IMR-90 (cell line): ENCODE measurements around the gene BCAS3. TPM values are rescaled to one million over a fixed set of nuclear protein-coding genes. Genes with fewer than 3 reads are reported as not detected.

ENCODE experiments used
- ATAC-seq: fragments of 200-7000 bp; cut with Tn5 transposase; 2 replicates; pipeline ENCODE4 v1.9.1; 2020; ENCODE audit warnings: low read depth, mild to moderate bottlenecking, moderate library complexity
- BruUV-seq: library from RNA; stranded (reverse); fragments of 400-500 nt; replicated peaks from 2 replicates; lab custom pipeline; 2021; lab: Mats Ljungman, UMichigan
- CTCF ChIA-PET: fragments of 300-600 bp; formaldehyde crosslinking; extraction: SDS; loops from one replicate; lab custom pipeline; 2021; ENCODE audit warnings: antibody characterized with exemption; lab: Yijun Ruan, JAX
- POLR2A ChIA-PET: fragments of 300-600 bp; sonication (Branson Sonifier 250); formaldehyde crosslinking; loops from one replicate; lab custom pipeline; 2022; ENCODE audit warnings: antibody characterized with exemption; ENCODE audit not compliant: unreplicated experiment; lab: Charles Lee
- DNase-seq: peaks from one replicate; pipeline ENCODE4 v3.0.0; 2013
- H2AFZ ChIP-seq: replicated peaks from 2 replicates; pipeline ENCODE3; 2013; ENCODE audit warnings: low read length, mild to moderate bottlenecking; ENCODE audit not compliant: poor library complexity
- H2AK5ac ChIP-seq: 2 replicates; pipeline ENCODE4 v1.6.1; 2013; ENCODE audit warnings: low read depth, low read length, inconsistent platforms
- H2AK9ac ChIP-seq: replicated peaks from 2 replicates; pipeline ENCODE3; 2013; ENCODE audit warnings: mild to moderate bottlenecking, low read depth, low read length, moderate library complexity; ENCODE audit not compliant: poor library complexity
- H2BK120ac ChIP-seq: 2 replicates; pipeline ENCODE4 v1.6.1; 2013; ENCODE audit warnings: low read depth, low read length, inconsistent platforms
- H2BK15ac ChIP-seq: 3 replicates; pipeline ENCODE4 v1.6.1; 2013; ENCODE audit warnings: low read depth, low read length, inconsistent platforms
- H2BK20ac ChIP-seq: 2 replicates; pipeline ENCODE4 v1.6.1; 2013; ENCODE audit warnings: low read depth, mild to moderate bottlenecking, inconsistent platforms, low read length, moderate library complexity
- H2BK5ac ChIP-seq: 2 replicates; pipeline ENCODE4 v1.6.1; 2013; ENCODE audit warnings: mild to moderate bottlenecking, low read depth, low read length, inconsistent platforms; ENCODE audit not compliant: poor library complexity, severe bottlenecking
- H3K14ac ChIP-seq: replicated peaks from 2 replicates; pipeline ENCODE4 v1.6.1; 2013; ENCODE audit warnings: low read depth, low read length, inconsistent platforms
- H3K18ac ChIP-seq: 2 replicates; pipeline ENCODE4 v1.6.1; 2013; ENCODE audit warnings: low read depth, low read length, control low read depth
- H3K23ac ChIP-seq: 2 replicates; pipeline ENCODE4 v1.6.1; 2013; ENCODE audit warnings: low read depth, low read length, inconsistent platforms
- H3K27ac ChIP-seq: 2 replicates; pipeline ENCODE4 v1.5.1; 2013; ENCODE audit warnings: mild to moderate bottlenecking, control low read depth, low read length; ENCODE audit not compliant: insufficient read depth
- H3K27me3 ChIP-seq: 2 replicates; pipeline ENCODE4 v1.6.1; 2013; ENCODE audit warnings: low read length; ENCODE audit not compliant: control insufficient read depth, insufficient read depth
- H3K36me3 ChIP-seq: 2 replicates; pipeline ENCODE4 v1.6.1; 2013; ENCODE audit warnings: low read length, mixed read lengths; ENCODE audit not compliant: control insufficient read depth, insufficient read depth
- H3K4ac ChIP-seq: 2 replicates; pipeline ENCODE4 v1.6.1; 2013; ENCODE audit warnings: low read depth, low read length, inconsistent platforms
- H3K4me1 ChIP-seq: 2 replicates; pipeline ENCODE4 v1.6.1; 2013; ENCODE audit warnings: low read length, mixed read lengths; ENCODE audit not compliant: control insufficient read depth, insufficient read depth
- H3K4me2 ChIP-seq: 2 replicates; pipeline ENCODE4 v1.6.1; 2013; ENCODE audit warnings: low read depth, mild to moderate bottlenecking, control low read depth, low read length, moderate library complexity
- H3K4me3 ChIP-seq: 2 replicates; pipeline ENCODE4 v1.5.1; 2013; ENCODE audit warnings: low read depth, mild to moderate bottlenecking, control low read depth, low read length, moderate library complexity; ENCODE audit not compliant: insufficient read depth
- H3K56ac ChIP-seq: 2 replicates; pipeline ENCODE4 v1.6.1; 2013; ENCODE audit warnings: low read length, inconsistent platforms; ENCODE audit not compliant: insufficient read depth; ENCODE audit errors: extremely low read depth
- H3K79me1 ChIP-seq, 2 experiments: 2 replicates each; pipeline ENCODE4 v1.6.1; 2013; ENCODE audit warnings: low read length in 2 of 2, inconsistent platforms in 1 of 2, low read depth in 1 of 2
- H3K9ac ChIP-seq: 2 replicates; pipeline ENCODE4 v1.6.1; 2013; ENCODE audit warnings: low read depth, low read length, control low read depth
- H3K9me1 ChIP-seq: 2 replicates; pipeline ENCODE4 v1.6.1; 2013; ENCODE audit warnings: low read length, inconsistent platforms; ENCODE audit not compliant: insufficient read depth
- H3K9me3 ChIP-seq: 2 replicates; pipeline ENCODE4 v1.6.1; 2013; ENCODE audit warnings: low read length; ENCODE audit not compliant: control insufficient read depth, insufficient read depth
- H4K20me1 ChIP-seq: 2 replicates; pipeline ENCODE4 v1.6.1; 2013; ENCODE audit warnings: low read length, inconsistent platforms; ENCODE audit not compliant: insufficient read depth
- H4K5ac ChIP-seq: 2 replicates; pipeline ENCODE4 v1.6.1; 2013; ENCODE audit warnings: mild to moderate bottlenecking, low read depth, low read length, control low read depth
- H4K8ac ChIP-seq, 2 experiments: 2 replicates each; pipeline ENCODE4 v1.6.1; 2013; ENCODE audit warnings: low read depth in 2 of 2, low read length in 2 of 2, control low read depth in 1 of 2, inconsistent platforms in 1 of 2
- H4K91ac ChIP-seq: 2 replicates; pipeline ENCODE4 v1.6.1; 2013; ENCODE audit warnings: low read depth, low read length, inconsistent platforms; ENCODE audit not compliant: insufficient read depth
- CEBPB ChIP-seq: IDR thresholded peaks from 2 replicates; pipeline ENCODE4 v1.6.1; 2012; ENCODE audit warnings: low read depth, low read length, improper control_type of control experiment
- CHD1 ChIP-seq: IDR thresholded peaks from 2 replicates; pipeline ENCODE4 v1.6.1; 2012; ENCODE audit warnings: low read depth, low read length, improper control_type of control experiment
- FOS ChIP-seq: fragments of 150-350 bp; IDR thresholded peaks from 2 replicates; pipeline ENCODE4 v1.6.1; 2016; ENCODE audit warnings: low read depth, low read length
- POLR2A ChIP-seq: IDR thresholded peaks from 2 replicates; pipeline ENCODE4 v1.6.1; 2012; ENCODE audit warnings: mild to moderate bottlenecking, low read depth, low read length
- SMC3 ChIP-seq: fragments of 150-350 bp; IDR thresholded peaks from 2 replicates; pipeline ENCODE4 v1.6.1; 2016; ENCODE audit warnings: low read depth, mild to moderate bottlenecking, antibody characterized with exemption, low read length, moderate library complexity
- WGBS, 2 experiments: methylation state at CpG; one replicate each; pipeline versions ENCODE4 v1.1.5 to v1.1.7; 2013; ENCODE audit warnings: missing lambda C conversion rate in 2 of 2; ENCODE audit not compliant: insufficient read length in 1 of 2; ENCODE audit errors: extremely low coverage in 2 of 2; 5-methylcytosine and 5-hydroxymethylcytosine counted together
- dilution Hi-C: fragments of 300-500 bp; cut with HindIII; formaldehyde crosslinking; loops from one replicate; pipeline ENCODE4 v1.14.3; 2018; ENCODE audit warnings: low sequenced_read_pairs; ENCODE audit not compliant: unreplicated experiment
- in situ Hi-C: fragments of 300-500 bp; cut with MboI; formaldehyde crosslinking; loops from 3 replicates; pipeline ENCODE4 v1.14.3; 2019; ENCODE audit warnings: low sequenced_read_pairs, inconsistent platforms, mixed read lengths
- intact Hi-C: fragments of 100-400 bp; cut with micrococcal nuclease; formaldehyde crosslinking; loops from 2 replicates; pipeline ENCODE4 v1.10.0; 2022
- polyA plus RNA-seq, 3 experiments: library from polyadenylated mRNA; depleted of rRNA; stranded (reverse); fragments of >200 nt; gene quantifications; 2 replicates each; pipeline ENCODE4 v1.2.3, GENCODE V29; 2012; ENCODE audit warnings: low replicate concordance in 1 of 3
- total RNA-seq: library from RNA; depleted of rRNA; stranded (reverse); fragments of >200 nt; gene quantifications from 2 replicates; pipeline ENCODE4 v1.2.3, GENCODE V29; 2012

BCAS3 gene
- total and polyA plus RNA-seq, 2 of the 4 experiments (the other 2 are of a cell fraction), result 6.3 to 27.1 TPM

GRCh38 chr17:60863892-60864707, 186.4 kb downstream of the BCAS3 start:
- H3K4me2 ChIP-seq, result peak overlapping the region; percentile 64; the same call in 1 of the 2 replicates
- no peaks in the 10 kb centered on the region for H3K36me3 ChIP-seq
- no peaks in the 10 kb centered on the region for H4K20me1 ChIP-seq
- no peaks in the 10 kb centered on the region for H3K27me3 ChIP-seq
- H2AK5ac ChIP-seq, result no peak overlapping the region
- intact Hi-C loops, result no loop called here
- no peak overlapping the region for H3K56ac ChIP-seq
- H3K9me3 ChIP-seq, result no peaks in the 10 kb centered on the region
- no peaks in the 10 kb centered on the region for H3K9me1 ChIP-seq
- ATAC-seq (no peak), DNase-seq (peak; percentile 9)
- H3K4ac ChIP-seq, result no peak overlapping the region
- H2BK20ac ChIP-seq, result no peak overlapping the region; the same call in 1 of the 2 replicates
- H4K91ac ChIP-seq, result peak overlapping the region; percentile 38; the same call in 1 of the 2 replicates
- BruUV-seq, result no TSS peak
- no peak overlapping the region for H2AK9ac ChIP-seq
- peak overlapping the region; percentile 42; the same call in 1 of the 2 replicates for H2BK120ac ChIP-seq
- H2AFZ ChIP-seq, result no peak overlapping the region
- dilution Hi-C loops, result no loop called here
- peak overlapping the region; percentile 78; the same call in 1 of the 2 replicates for H3K18ac ChIP-seq
- H3K79me1 ChIP-seq, result no peaks in the 10 kb centered on the region
- peak overlapping the region in 1 of 2 experiments; percentile 16; a peak in 1 of 4 replicates for H4K8ac ChIP-seq
- CTCF ChIA-PET, result no interaction called here
- H3K23ac ChIP-seq, result no peak overlapping the region
- no CpG with 5 or more reads among the region's 4 CpGs for WGBS, 2 experiments
- peaks cover 2% of the 10 kb centered on the region; the same call in 1 of the 2 replicates for H3K4me1 ChIP-seq
- H3K27ac ChIP-seq, result no peak overlapping the region
- POLR2A ChIA-PET, result no interaction called here
- TF ChIP-seq FOS (no peak), POLR2A (no peak), SMC3 (no peak), CEBPB (no peak), CHD1 (no peak)
- H2BK5ac ChIP-seq, result no peak overlapping the region
- in situ Hi-C loops, result no loop called here
- H3K14ac ChIP-seq, result peak overlapping the region; percentile 59
- H2BK15ac ChIP-seq, result no peak overlapping the region
- no peak overlapping the region for H3K9ac ChIP-seq
- no peak overlapping the region for H4K5ac ChIP-seq
- no peak overlapping the region for H3K4me3 ChIP-seq
